NCI-H748 treated with DMSO at 0.1 percent for 48 hours (cell line): ENCODE measurements around the gene SRBD1.
"Not testable (repeated sequence)": the region's sequence is repeated elsewhere in the genome, so short reads cannot be mapped to it uniquely, and the experiment has no call there.

Source experiments
- DNase-seq: peaks from one replicate; lab custom pipeline; 2025; lab: John Stamatoyannopoulos, UW

Gene SRBD1

GRCh38 chr2:45426025-45426424 is 185.0 kb downstream of the SRBD1 start:
- DNase-seq, result not testable (repeated sequence)

GRCh38 chr2:45422921-45423320 is 188.1 kb downstream of the SRBD1 start:
- DNase-seq, result no peak

GRCh38 chr2:45418532-45418931 is 192.5 kb downstream of the SRBD1 start:
- no peak for DNase-seq

- DNase-seq, result no peak
Measured at GRCh38 chr2:45415534-45416123, 195.4 kb downstream of the SRBD1 start.

- DNase-seq, result peak; percentile 47
Measured at GRCh38 chr2:45412754-45413379, 198.2 kb downstream of the SRBD1 start.

- no peak for DNase-seq
Measured at GRCh38 chr2:45409677-45410076, 201.4 kb downstream of the SRBD1 start.

GRCh38 chr2:45406621-45407020 is 204.4 kb downstream of the SRBD1 start:
- no peak for DNase-seq

- no peak for DNase-seq
Measured at GRCh38 chr2:45404807-45405297, 206.2 kb downstream of the SRBD1 start.

GRCh38 chr2:45403036-45403435 is 208.0 kb downstream of the SRBD1 start:
- DNase-seq, result no peak

- DNase-seq, result no peak
Measured at GRCh38 chr2:45401431-45401922, 209.6 kb downstream of the SRBD1 start.

- DNase-seq, result no peak
Measured at GRCh38 chr2:45399040-45399784, 211.9 kb downstream of the SRBD1 start.

- no peak for DNase-seq
Measured at GRCh38 chr2:45397292-45397691, 213.8 kb downstream of the SRBD1 start.

GRCh38 chr2:45396671-45397070 is 214.4 kb downstream of the SRBD1 start:
- DNase-seq, result no peak

GRCh38 chr2:45394842-45395241 is 216.2 kb downstream of the SRBD1 start:
- DNase-seq, result no peak

GRCh38 chr2:45394216-45394615 is 216.9 kb downstream of the SRBD1 start:
- no peak for DNase-seq

- no peak for DNase-seq
Measured at GRCh38 chr2:45391866-45392265, 219.2 kb downstream of the SRBD1 start.

- no peak for DNase-seq
Measured at GRCh38 chr2:45390861-45391260, 220.2 kb downstream of the SRBD1 start.

GRCh38 chr2:45390441-45390840 is 220.6 kb downstream of the SRBD1 start:
- no peak for DNase-seq

- DNase-seq, result no peak
Measured at GRCh38 chr2:45388541-45389100, 222.4 kb downstream of the SRBD1 start.

- no peak for DNase-seq
Measured at GRCh38 chr2:45382744-45383143, 228.3 kb downstream of the SRBD1 start.

- DNase-seq, result no peak
Measured at GRCh38 chr2:45380131-45380836, 230.8 kb downstream of the SRBD1 start.
